NCI-H446 treated with DMSO at 0.1 percent for 48 hours (cell line): ENCODE measurements around the gene RXFP1.

Experiments used
- DNase-seq: peaks from one replicate; lab custom pipeline; 2025; lab: John Stamatoyannopoulos, UW

RXFP1 gene

GRCh38 chr4:158521484-158522088 lies at the start of gene RXFP1:
RXFP1 (plus strand) TSS chr4:158521882; CDS start chr4:158521977, 95 bp downstream.
- DNase-seq = no peak

- DNase-seq = no peak
These were observed 39.9 kb upstream of the RXFP1 start for GRCh38 chr4:158481811-158482210.

- DNase-seq = no peak
These were observed 37.4 kb upstream of the RXFP1 start for GRCh38 chr4:158484173-158484885.

GRCh38 chr4:158490629-158491028 lies 31.1 kb upstream of the RXFP1 start:
- no peak for DNase-seq

GRCh38 chr4:158492391-158492790 lies 29.3 kb upstream of the RXFP1 start:
- no peak for DNase-seq

GRCh38 chr4:158496030-158496741 lies 25.5 kb upstream of the RXFP1 start:
- DNase-seq = no peak

GRCh38 chr4:158500054-158500453 lies 21.6 kb upstream of the RXFP1 start:
- DNase-seq = no peak

- no peak for DNase-seq
These were observed 8.4 kb upstream of the RXFP1 start for GRCh38 chr4:158513256-158513655.

GRCh38 chr4:158519226-158519625 lies 2.5 kb upstream of the RXFP1 start:
- DNase-seq = no peak

GRCh38 chr4:158523990-158524535 lies 2.4 kb downstream of the RXFP1 start:
- no peak for DNase-seq

- DNase-seq = no peak
These were observed 5.8 kb downstream of the RXFP1 start for GRCh38 chr4:158527516-158527915.

GRCh38 chr4:158529505-158529904 lies 7.8 kb downstream of the RXFP1 start:
- no peak for DNase-seq

- no peak for DNase-seq
These were observed 8.7 kb downstream of the RXFP1 start for GRCh38 chr4:158530381-158530780.

GRCh38 chr4:158530898-158531297 lies 9.2 kb downstream of the RXFP1 start:
- no peak for DNase-seq

- no peak for DNase-seq
These were observed 11.0 kb downstream of the RXFP1 start for GRCh38 chr4:158532556-158533231.

- no peak for DNase-seq
These were observed 13.0 kb downstream of the RXFP1 start for GRCh38 chr4:158534727-158535126.

- no peak for DNase-seq
These were observed 13.5 kb downstream of the RXFP1 start for GRCh38 chr4:158535130-158535614.

- no peak for DNase-seq
These were observed 15.2 kb downstream of the RXFP1 start for GRCh38 chr4:158536833-158537232.

- DNase-seq = no peak
These were observed 16.5 kb downstream of the RXFP1 start for GRCh38 chr4:158538176-158538575.

- DNase-seq = no peak
These were observed 17.2 kb downstream of the RXFP1 start for GRCh38 chr4:158538911-158539310.

GRCh38 chr4:158540125-158540907 lies 18.6 kb downstream of the RXFP1 start:
- DNase-seq = no peak
